ENCODE measurements around the gene IGFBP1. TPM values are rescaled to one million over a fixed set of nuclear protein-coding genes. Genes with fewer than 3 reads are reported as not detected.
"Not testable (repeated sequence)": the region's sequence is repeated elsewhere in the genome, so short reads cannot be mapped to it uniquely, and the experiment has no call there.

The IGFBP1 gene
- not detected for total RNA-seq

GRCh38 chr7:45888185-45888992 lies at the start of gene IGFBP1:
Gene IGFBP1, plus strand, starts transcription at chr7:45888488. Its CDS starts 165 bp downstream, at chr7:45888653.
- DNase-seq (peak; percentile 6), ATAC-seq (no peak)
- Mint-ChIP-seq H3K4me1 (no peaks in the 10 kb centered on the region), H3K36me3 (ENCODE audit: low read depth) (no peaks in the 10 kb centered on the region), H3K4me3 (no peak within 1 kb of the TSS), H3K27ac (no peak within 1 kb of the TSS), H3K9me3 (ENCODE audit: low read depth) (no peaks in the 10 kb centered on the region), H3K27me3 (peaks cover 43% of the 10 kb centered on the region)
- intact Hi-C loops (cut with DNase I, micrococcal nuclease): no loop called here
- ChIA-PET POLR2A (no interaction called here), CTCF (no interaction called here)

DNA sequence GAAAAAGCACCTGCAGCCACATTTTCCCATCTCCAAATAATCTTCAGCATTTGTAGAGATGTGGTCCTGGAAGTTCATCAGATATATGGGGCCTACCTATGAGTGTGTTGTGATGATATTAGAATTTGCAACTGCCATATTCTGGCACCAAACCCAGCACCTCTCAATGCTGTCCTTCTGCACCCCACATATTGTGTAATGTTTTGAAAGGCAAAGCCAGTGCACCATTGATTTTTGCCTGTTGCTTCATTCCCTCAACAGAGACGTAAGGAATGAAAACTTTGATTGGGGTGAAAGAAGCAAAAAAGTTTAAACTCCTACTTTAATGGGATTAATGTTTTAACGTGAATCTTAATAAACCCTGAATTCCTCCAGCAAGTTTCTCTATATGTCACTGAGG lies 49.4 kb upstream of the IGFBP1 start:
- intact Hi-C loops (cut with DNase I, micrococcal nuclease); H3K27ac Mint-ChIP-seq; DNase-seq; H3K4me3 Mint-ChIP-seq; H3K36me3 Mint-ChIP-seq (ENCODE audit: low read depth); H3K4me1 Mint-ChIP-seq; POLR2A ChIA-PET; H3K27me3 Mint-ChIP-seq; H3K9me3 Mint-ChIP-seq (ENCODE audit: low read depth); ATAC-seq: not testable (repeated sequence)
- CTCF ChIA-PET: interaction anchor here (1.1 kb wide), 1 partner anchor 684 kb away, joined by 3 read pairs; no protein-coding TSS in a partner anchor

GRCh38 chr7:45841926-45842717 lies 46.2 kb upstream of the IGFBP1 start:
- ATAC-seq; intact Hi-C loops (cut with DNase I, micrococcal nuclease); H3K4me1 Mint-ChIP-seq; H3K27ac Mint-ChIP-seq; H3K27me3 Mint-ChIP-seq; DNase-seq; POLR2A ChIA-PET; H3K4me3 Mint-ChIP-seq; CTCF ChIA-PET; H3K36me3 Mint-ChIP-seq (ENCODE audit: low read depth); H3K9me3 Mint-ChIP-seq (ENCODE audit: low read depth): not testable (repeated sequence)

- H3K4me3 Mint-ChIP-seq; H3K27me3 Mint-ChIP-seq; POLR2A ChIA-PET; DNase-seq; H3K9me3 Mint-ChIP-seq (ENCODE audit: low read depth); H3K4me1 Mint-ChIP-seq; intact Hi-C loops (cut with DNase I, micrococcal nuclease); ATAC-seq; H3K36me3 Mint-ChIP-seq (ENCODE audit: low read depth); H3K27ac Mint-ChIP-seq: not testable (repeated sequence)
- CTCF ChIA-PET: interaction anchor here (0.6 kb wide), 1 partner anchor 82 kb away, joined by 3 read pairs; no protein-coding TSS in a partner anchor
Measured at GRCh38 chr7:45846536-45846935, 41.8 kb upstream of the IGFBP1 start.

GRCh38 chr7:45848734-45849133 lies 39.6 kb upstream of the IGFBP1 start:
- ATAC-seq; H3K9me3 Mint-ChIP-seq (ENCODE audit: low read depth); H3K4me3 Mint-ChIP-seq; H3K36me3 Mint-ChIP-seq (ENCODE audit: low read depth); POLR2A ChIA-PET; CTCF ChIA-PET; DNase-seq; intact Hi-C loops (cut with DNase I, micrococcal nuclease); H3K27me3 Mint-ChIP-seq; H3K27ac Mint-ChIP-seq; H3K4me1 Mint-ChIP-seq: not testable (repeated sequence)

DNA sequence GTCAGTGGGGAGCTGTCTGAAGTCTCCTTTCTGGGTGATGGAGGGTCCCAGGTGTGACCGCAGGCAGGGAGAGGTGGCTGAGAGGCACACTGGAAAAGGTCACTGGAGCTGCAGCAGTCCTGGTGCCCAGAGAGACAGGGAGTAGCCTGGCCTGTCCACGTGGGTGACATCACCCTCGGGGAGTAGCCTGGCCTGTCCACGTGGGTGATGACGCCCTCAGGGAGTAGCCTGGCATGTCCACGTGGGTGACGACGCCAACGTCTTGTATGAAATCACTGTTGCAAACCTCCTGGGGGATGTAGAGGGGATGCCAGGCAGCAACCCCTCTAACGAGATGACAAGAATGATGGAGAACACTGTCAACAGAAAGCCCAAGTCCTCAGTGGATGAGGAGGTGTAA lies 35.3 kb upstream of the IGFBP1 start:
- intact Hi-C loops (cut with DNase I, micrococcal nuclease): loop anchor here in 1 of 2 experiments (10.0 kb wide), 1 partner anchor 588 kb away; no protein-coding TSS in a partner anchor
- H3K4me1 Mint-ChIP-seq; H3K27ac Mint-ChIP-seq; POLR2A ChIA-PET; CTCF ChIA-PET; H3K4me3 Mint-ChIP-seq; ATAC-seq; H3K9me3 Mint-ChIP-seq (ENCODE audit: low read depth); H3K36me3 Mint-ChIP-seq (ENCODE audit: low read depth); DNase-seq: not testable (repeated sequence)
- peaks cover 10% of the 10 kb centered on the region for H3K27me3 Mint-ChIP-seq

GRCh38 chr7:45853491-45853890 lies 34.8 kb upstream of the IGFBP1 start:
- ATAC-seq; H3K4me3 Mint-ChIP-seq; DNase-seq; H3K4me1 Mint-ChIP-seq; H3K9me3 Mint-ChIP-seq (ENCODE audit: low read depth); POLR2A ChIA-PET; H3K27ac Mint-ChIP-seq; H3K36me3 Mint-ChIP-seq (ENCODE audit: low read depth): not testable (repeated sequence)
- intact Hi-C loops (cut with DNase I, micrococcal nuclease): loop anchor here in 1 of 2 experiments (10.0 kb wide), 1 partner anchor 589 kb away; no protein-coding TSS in a partner anchor
- H3K27me3 Mint-ChIP-seq: peaks cover 13% of the 10 kb centered on the region
- CTCF ChIA-PET: interaction anchor here (1.2 kb wide), 1 partner anchor 12 kb away, joined by 3 read pairs; no protein-coding TSS in a partner anchor

GRCh38 chr7:45855680-45856079 lies 32.6 kb upstream of the IGFBP1 start:
- H3K36me3 Mint-ChIP-seq (ENCODE audit: low read depth); ATAC-seq; H3K9me3 Mint-ChIP-seq (ENCODE audit: low read depth); H3K4me3 Mint-ChIP-seq; H3K4me1 Mint-ChIP-seq; H3K27ac Mint-ChIP-seq; DNase-seq; POLR2A ChIA-PET: not testable (repeated sequence)
- CTCF ChIA-PET: interaction anchor here (0.7 kb wide), 1 partner anchor 608 kb away, joined by 3 read pairs; no protein-coding TSS in a partner anchor
- peaks cover 13% of the 10 kb centered on the region for H3K27me3 Mint-ChIP-seq
- intact Hi-C loops (cut with DNase I, micrococcal nuclease): loop anchor here in 1 of 2 experiments (10.0 kb wide), 1 partner anchor 591 kb away; no protein-coding TSS in a partner anchor

GRCh38 chr7:45856888-45857287 lies 31.4 kb upstream of the IGFBP1 start:
- H3K27ac Mint-ChIP-seq; H3K4me1 Mint-ChIP-seq; POLR2A ChIA-PET; DNase-seq; H3K4me3 Mint-ChIP-seq; ATAC-seq; H3K9me3 Mint-ChIP-seq (ENCODE audit: low read depth); H3K36me3 Mint-ChIP-seq (ENCODE audit: low read depth); CTCF ChIA-PET: not testable (repeated sequence)
- intact Hi-C loops (cut with DNase I, micrococcal nuclease): loop anchor here in 1 of 2 experiments (10.0 kb wide), 1 partner anchor 592 kb away; no protein-coding TSS in a partner anchor
- peaks cover 16% of the 10 kb centered on the region for H3K27me3 Mint-ChIP-seq

DNA sequence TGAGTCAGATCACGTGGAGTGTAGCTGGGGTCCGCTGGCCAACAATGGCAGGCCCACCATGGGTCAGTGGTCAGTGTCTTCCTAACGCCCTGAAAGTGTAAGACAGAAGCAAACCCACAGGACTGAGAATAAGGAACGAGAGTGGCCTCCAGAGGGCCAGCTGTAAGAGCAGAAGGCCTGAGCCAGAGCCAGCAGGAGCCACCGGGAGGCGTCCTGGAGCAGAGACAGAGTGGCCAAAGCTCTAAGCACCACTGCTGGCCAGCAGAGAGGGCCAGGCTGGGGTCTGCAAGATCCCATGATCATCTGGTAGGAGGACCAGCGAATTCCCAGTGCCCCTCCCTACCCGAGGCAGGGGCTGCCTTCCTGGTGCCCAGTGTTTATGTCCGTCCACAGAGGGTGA lies 24.6 kb upstream of the IGFBP1 start:
- intact Hi-C loops (cut with DNase I, micrococcal nuclease): no loop called here

DNA sequence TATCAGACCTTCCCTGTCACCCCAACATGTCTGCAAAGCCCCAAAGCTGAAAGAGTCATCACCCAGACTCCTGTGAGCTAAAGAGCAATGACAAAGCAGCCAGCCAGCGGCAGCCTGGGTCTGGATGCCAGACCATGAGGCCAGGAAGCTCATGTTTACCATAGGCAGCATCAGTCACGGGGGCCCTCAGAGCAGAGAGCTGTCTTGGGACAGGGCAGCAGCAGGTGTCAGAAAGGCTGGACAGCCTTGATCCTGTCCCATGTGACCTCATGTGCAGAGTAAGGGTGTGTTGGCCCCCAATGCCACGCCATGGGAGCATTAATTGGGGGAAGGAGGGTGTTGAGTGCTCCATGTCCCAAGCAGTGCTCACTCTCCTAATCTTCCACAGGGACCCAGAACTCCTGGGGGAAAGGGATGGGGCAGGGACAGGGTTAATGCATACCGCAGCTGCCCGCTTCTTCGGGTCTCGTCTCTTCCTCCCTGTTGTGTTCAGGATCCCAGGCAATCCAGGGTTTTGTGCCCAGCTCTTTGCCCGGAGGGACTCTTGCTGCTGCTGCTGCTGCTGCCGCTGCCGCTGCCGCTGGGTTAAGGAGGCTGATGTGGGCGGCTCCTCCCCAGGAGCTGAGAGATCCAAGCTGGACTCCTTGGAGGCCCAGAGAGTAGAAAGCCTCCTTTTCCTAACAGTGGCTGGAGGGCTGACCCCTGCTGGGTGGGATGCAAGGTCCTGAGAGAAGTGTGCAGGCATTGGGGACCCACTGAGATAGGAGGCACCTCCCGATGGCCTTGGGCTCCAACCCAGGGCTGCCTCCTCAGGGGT lies 22.5 kb upstream of the IGFBP1 start:
- no peak for DNase-seq
- POLR2A ChIA-PET: no interaction called here
- intact Hi-C loops (cut with DNase I, micrococcal nuclease): no loop called here
- Mint-ChIP-seq H3K27me3 (peaks cover 22% of the 10 kb centered on the region), H3K9me3 (ENCODE audit: low read depth) (no peaks in the 10 kb centered on the region), H3K36me3 (ENCODE audit: low read depth) (no peaks in the 10 kb centered on the region), H3K27ac (no peak overlapping the region), H3K4me3 (no peak overlapping the region), H3K4me1 (no peaks in the 10 kb centered on the region)
- CTCF ChIA-PET: interaction anchor here (1.2 kb wide), 1 partner anchor 12 kb away, joined by 3 read pairs; no protein-coding TSS in a partner anchor
- ATAC-seq: no peak

More for the DNA sequence above, 24.6 kb upstream of the IGFBP1 start:
- H3K36me3 Mint-ChIP-seq (ENCODE audit: low read depth): no peaks in the 10 kb centered on the region
- H3K4me3 Mint-ChIP-seq: no peak overlapping the region
- no peaks in the 10 kb centered on the region for H3K4me1 Mint-ChIP-seq
- CTCF ChIA-PET: no interaction called here
- POLR2A ChIA-PET: no interaction called here
- H3K27ac Mint-ChIP-seq: no peak overlapping the region
- DNase-seq (no peak), ATAC-seq (no peak)
- no peaks in the 10 kb centered on the region for H3K9me3 Mint-ChIP-seq (ENCODE audit: low read depth)
- H3K27me3 Mint-ChIP-seq: peaks cover 23% of the 10 kb centered on the region
